ENCODE data around the gene ERG.

- TF ChIP-seq POLR2A (IDR thresholded peaks at IDR 0.05; ENCODE audit: extremely low read depth, insufficient read length) (no peak), CTCF (IDR thresholded peaks at IDR 0.05; ENCODE audit: low read depth, low read length) (no peak), MYC (IDR thresholded peaks at IDR 0.05; ENCODE audit: low read depth, low read length) (no peak)
Observed at GRCh38 chr21:38471766-38472165, 26.5 kb downstream of the ERG start.
